Liver (tissue), 9 donors: Measurements from ENCODE around the gene FAM13A. TPM values are rescaled to one million over a fixed set of nuclear protein-coding genes. Genes with fewer than 3 reads are reported as not detected.

Experiments used
- DNase-seq: peaks from one replicate; pipeline ENCODE4 v3.0.0-alpha.2; 2017; ENCODE audit warnings: low spot score
- H3K27ac ChIP-seq, 2 donors: one replicate each; pipeline ENCODE4 v1.7.0; 2013; ENCODE audit warnings: inconsistent platforms in 2 of 2, low read length in 2 of 2, control low read depth in 1 of 2, low read depth in 1 of 2, mild to moderate bottlenecking in 1 of 2
- H3K27me3 ChIP-seq, 4 donors: one replicate each; pipeline versions ENCODE4 v1.6.1 to v1.7.0; 2013; ENCODE audit warnings: low read length in 3 of 4, inconsistent platforms in 1 of 4, mild to moderate bottlenecking in 1 of 4, moderate library complexity in 1 of 4; ENCODE audit not compliant: control insufficient read depth in 4 of 4, insufficient read depth in 4 of 4
- H3K36me3 ChIP-seq, 4 donors: one replicate each; pipeline versions ENCODE4 v1.6.1 to v1.7.0; 2013; ENCODE audit warnings: low read length in 3 of 4, mild to moderate bottlenecking in 3 of 4, low read depth in 1 of 4, moderate library complexity in 1 of 4; ENCODE audit not compliant: control insufficient read depth in 4 of 4, insufficient read depth in 3 of 4
- H3K4me1 ChIP-seq, 4 donors: one replicate each; pipeline versions ENCODE4 v1.6.1 to v1.7.0; 2013; ENCODE audit warnings: low read length in 3 of 4, mild to moderate bottlenecking in 3 of 4, moderate library complexity in 1 of 4; ENCODE audit not compliant: control insufficient read depth in 4 of 4, insufficient read depth in 4 of 4
- H3K4me3 ChIP-seq, 3 donors: one replicate each; pipeline versions ENCODE4 v1.6.1 to v1.7.0; 2013; ENCODE audit warnings: low read length in 3 of 3, control low read depth in 1 of 3, low read depth in 1 of 3, mild to moderate bottlenecking in 1 of 3
- H3K9ac ChIP-seq, 2 donors: one replicate each; pipeline ENCODE4 v1.7.0; 2013; ENCODE audit warnings: low read length in 2 of 2, mild to moderate bottlenecking in 2 of 2, moderate library complexity in 2 of 2, control low read depth in 1 of 2, low read depth in 1 of 2
- H3K9me3 ChIP-seq, 4 donors: one replicate each; pipeline versions ENCODE4 v1.6.1 to v1.7.0; 2013; ENCODE audit warnings: low read length in 3 of 4; ENCODE audit not compliant: control insufficient read depth in 4 of 4
- EGR1 ChIP-seq, 2 donors: IDR thresholded peaks; 2 replicates each; pipeline ENCODE4 v1.6.1; 2016 to 2018; ENCODE audit warnings: antibody characterized with exemption in 2 of 2, low read depth in 2 of 2
- FOXA1 ChIP-seq: IDR thresholded peaks from 2 replicates; pipeline ENCODE4 v1.6.1; 2016; ENCODE audit warnings: antibody characterized with exemption
- FOXA2 ChIP-seq: IDR thresholded peaks from 2 replicates; pipeline ENCODE4 v1.6.1; 2016; ENCODE audit warnings: antibody characterized with exemption
- GABPA ChIP-seq, 2 donors: IDR thresholded peaks in 1 of 2; conservative IDR thresholded peaks in 1 of 2; 2 replicates each; pipeline ENCODE4 v1.6.1; 2016; ENCODE audit warnings: antibody characterized with exemption in 2 of 2, mild to moderate bottlenecking in 1 of 2, moderate library complexity in 1 of 2
- HNF4A ChIP-seq, 2 donors: conservative IDR thresholded peaks; 2 replicates each; pipeline ENCODE4 v1.6.1; 2016; ENCODE audit warnings: antibody characterized with exemption in 2 of 2, mild to moderate bottlenecking in 2 of 2
- HNF4G ChIP-seq: IDR thresholded peaks from 2 replicates; pipeline ENCODE4 v1.6.1; 2016; ENCODE audit warnings: antibody characterized with exemption
- JUND ChIP-seq, 2 donors: IDR thresholded peaks; 2 replicates each; pipeline ENCODE4 v1.6.1; 2016; ENCODE audit warnings: antibody characterized with exemption in 2 of 2
- MAX ChIP-seq: IDR thresholded peaks from 2 replicates; pipeline ENCODE4 v1.6.1; 2016; ENCODE audit warnings: antibody characterized with exemption
- NR2F2 ChIP-seq: IDR thresholded peaks from 2 replicates; pipeline ENCODE4 v1.6.1; 2016; ENCODE audit warnings: antibody characterized with exemption
- RAD21 ChIP-seq, 2 donors: IDR thresholded peaks; 2 replicates each; pipeline ENCODE4 v1.6.1; 2016; ENCODE audit warnings: antibody characterized with exemption in 2 of 2, mild to moderate bottlenecking in 2 of 2
- REST ChIP-seq: IDR thresholded peaks from 2 replicates; pipeline ENCODE4 v1.6.1; 2016; ENCODE audit warnings: antibody characterized with exemption, mild to moderate bottlenecking
- RXRA ChIP-seq, 2 donors: IDR thresholded peaks; 2 replicates each; pipeline ENCODE4 v1.6.1; 2017 to 2018; ENCODE audit warnings: antibody characterized with exemption in 2 of 2, mild to moderate bottlenecking in 1 of 2
- SP1 ChIP-seq: IDR thresholded peaks from 2 replicates; pipeline ENCODE4 v1.6.1; 2018; ENCODE audit warnings: antibody characterized with exemption, mild to moderate bottlenecking
- TAF1 ChIP-seq: conservative IDR thresholded peaks from 2 replicates; pipeline ENCODE4 v1.6.1; 2016; ENCODE audit warnings: antibody characterized with exemption, mild to moderate bottlenecking
- YY1 ChIP-seq: IDR thresholded peaks from 2 replicates; pipeline ENCODE4 v1.6.1; 2016; ENCODE audit warnings: antibody characterized with exemption, mild to moderate bottlenecking
- WGBS: extraction: QIAGEN DNeasy Blood & Tissue Kit; methylation state at CpG from one replicate; pipeline ENCODE4 v1.1.7; 2013; 5-methylcytosine and 5-hydroxymethylcytosine counted together
- polyA plus RNA-seq, 2 donors: library from polyadenylated mRNA; stranded (reverse) in 1 of 2; unstranded in 1 of 2; fragments of 200-250 nt in 1 of 2; fragments of >200 nt in 1 of 2; fragmentation: Nextera tagmentation in 1 of 2; extraction: Ambion mirVana in 1 of 2; gene quantifications; one replicate each; pipeline versions ENCODE4 v1.2.1 to v1.2.3, GENCODE V29; 2013 to 2015
- total RNA-seq, 2 donors: library from RNA; depleted of rRNA; stranded (reverse); fragments of >200 nt; gene quantifications; one replicate each; pipeline ENCODE4 v1.2.3, GENCODE V29; 2014
- TF ChIP-seq, protein P1 (sequence below): IDR thresholded peaks from 2 replicates; pipeline ENCODE4 v1.6.1; 2016; ENCODE audit warnings: antibody characterized with exemption
- TF ChIP-seq, protein P2 (sequence below): IDR thresholded peaks from 2 replicates; pipeline ENCODE4 v1.6.1; 2016; ENCODE audit warnings: antibody characterized with exemption
- TF ChIP-seq, protein P3 (sequence below): fragments of 150-350 bp; IDR thresholded peaks from 2 replicates; pipeline ENCODE4 v1.5.1; 2017; ENCODE audit warnings: improper control_type of control experiment, low read depth, low read length; ENCODE audit not compliant: missing input control
- donor health status: healthy.
- donor health status: healthy.
- donor health status: healthy.
- donor health status: healthy.
- donor health status: healthy.

The FAM13A gene
- total and polyA plus RNA-seq, 4 donors = 14.9 to 52.9 (median 27.6) TPM

GRCh38 chr4:89009761-89010369, 47.1 kb downstream of the FAM13A start:
- no peak overlapping the region for H3K4me3 ChIP-seq
- no peak overlapping the region for H3K27ac ChIP-seq
- no peaks in the 10 kb centered on the region for H3K27me3 ChIP-seq
- no peak for TF ChIP-seq GABPA (IDR thresholded peaks at IDR 0.05 in 1 of 2, conservative IDR thresholded peaks at IDR 0.05 in 1 of 2)
- TF ChIP-seq, protein P1, sequence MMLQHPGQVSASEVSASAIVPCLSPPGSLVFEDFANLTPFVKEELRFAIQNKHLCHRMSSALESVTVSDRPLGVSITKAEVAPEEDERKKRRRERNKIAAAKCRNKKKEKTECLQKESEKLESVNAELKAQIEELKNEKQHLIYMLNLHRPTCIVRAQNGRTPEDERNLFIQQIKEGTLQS = no peak
- TF ChIP-seq SP1 = no peak
- no peak for TF ChIP-seq YY1
- peak; percentile 32 for TF ChIP-seq HNF4A (conservative IDR thresholded peaks at IDR 0.05)
- no peak for DNase-seq
- H3K4me1 ChIP-seq = peaks cover 0 to 4% (median 3%) of the 10 kb centered on the region in 4 donors
- no peaks in the 10 kb centered on the region for H3K9me3 ChIP-seq
- 56% methylated on average over 5 of the region's 5 CpGs for WGBS
- H3K36me3 ChIP-seq = no peaks in the 10 kb centered on the region
- H3K9ac ChIP-seq = no peak overlapping the region

DNA sequence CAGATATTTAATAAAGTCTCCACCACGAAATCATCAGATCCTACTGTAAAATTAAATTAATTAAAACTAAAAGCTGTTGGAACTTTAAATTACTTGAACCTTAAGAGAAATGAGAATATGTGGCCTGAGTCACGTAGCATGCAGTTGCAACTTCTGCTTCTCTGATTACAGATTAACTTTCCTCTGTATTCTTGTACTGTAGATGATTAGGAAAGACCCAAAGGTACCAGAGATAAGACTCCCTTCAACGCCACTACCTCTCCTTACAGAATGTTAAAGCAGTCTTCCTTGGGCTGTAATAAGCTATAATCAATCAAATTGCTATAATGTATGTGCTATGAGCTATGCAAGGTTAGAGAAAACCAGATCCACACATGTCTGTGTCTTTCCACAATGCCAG, 47.9 kb downstream of the FAM13A start:
- no peak for DNase-seq
- Histone ChIP-seq H3K9ac (no peak overlapping the region), H3K27me3 (no peaks in the 10 kb centered on the region), H3K36me3 (no peaks in the 10 kb centered on the region), H3K4me1 (peaks cover 0 to 4% (median 3%) of the 10 kb centered on the region in 4 donors), H3K9me3 (no peaks in the 10 kb centered on the region), H3K27ac (no peak overlapping the region), H3K4me3 (no peak overlapping the region)
- no peak for TF ChIP-seq HNF4G
- TF ChIP-seq JUND (IDR thresholded peaks at IDR 0.05) = peak in 1 of 2 donors; percentile 21
- TF ChIP-seq MAX = no peak
- no peak for TF ChIP-seq GABPA (IDR thresholded peaks at IDR 0.05 in 1 of 2, conservative IDR thresholded peaks at IDR 0.05 in 1 of 2)
- no peak for TF ChIP-seq YY1
- TF ChIP-seq, protein P2, sequence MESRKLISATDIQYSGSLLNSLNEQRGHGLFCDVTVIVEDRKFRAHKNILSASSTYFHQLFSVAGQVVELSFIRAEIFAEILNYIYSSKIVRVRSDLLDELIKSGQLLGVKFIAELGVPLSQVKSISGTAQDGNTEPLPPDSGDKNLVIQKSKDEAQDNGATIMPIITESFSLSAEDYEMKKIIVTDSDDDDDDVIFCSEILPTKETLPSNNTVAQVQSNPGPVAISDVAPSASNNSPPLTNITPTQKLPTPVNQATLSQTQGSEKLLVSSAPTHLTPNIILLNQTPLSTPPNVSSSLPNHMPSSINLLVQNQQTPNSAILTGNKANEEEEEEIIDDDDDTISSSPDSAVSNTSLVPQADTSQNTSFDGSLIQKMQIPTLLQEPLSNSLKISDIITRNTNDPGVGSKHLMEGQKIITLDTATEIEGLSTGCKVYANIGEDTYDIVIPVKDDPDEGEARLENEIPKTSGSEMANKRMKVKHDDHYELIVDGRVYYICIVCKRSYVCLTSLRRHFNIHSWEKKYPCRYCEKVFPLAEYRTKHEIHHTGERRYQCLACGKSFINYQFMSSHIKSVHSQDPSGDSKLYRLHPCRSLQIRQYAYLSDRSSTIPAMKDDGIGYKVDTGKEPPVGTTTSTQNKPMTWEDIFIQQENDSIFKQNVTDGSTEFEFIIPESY = no peak
- no peak for TF ChIP-seq FOXA1
- TF ChIP-seq, protein P3, sequence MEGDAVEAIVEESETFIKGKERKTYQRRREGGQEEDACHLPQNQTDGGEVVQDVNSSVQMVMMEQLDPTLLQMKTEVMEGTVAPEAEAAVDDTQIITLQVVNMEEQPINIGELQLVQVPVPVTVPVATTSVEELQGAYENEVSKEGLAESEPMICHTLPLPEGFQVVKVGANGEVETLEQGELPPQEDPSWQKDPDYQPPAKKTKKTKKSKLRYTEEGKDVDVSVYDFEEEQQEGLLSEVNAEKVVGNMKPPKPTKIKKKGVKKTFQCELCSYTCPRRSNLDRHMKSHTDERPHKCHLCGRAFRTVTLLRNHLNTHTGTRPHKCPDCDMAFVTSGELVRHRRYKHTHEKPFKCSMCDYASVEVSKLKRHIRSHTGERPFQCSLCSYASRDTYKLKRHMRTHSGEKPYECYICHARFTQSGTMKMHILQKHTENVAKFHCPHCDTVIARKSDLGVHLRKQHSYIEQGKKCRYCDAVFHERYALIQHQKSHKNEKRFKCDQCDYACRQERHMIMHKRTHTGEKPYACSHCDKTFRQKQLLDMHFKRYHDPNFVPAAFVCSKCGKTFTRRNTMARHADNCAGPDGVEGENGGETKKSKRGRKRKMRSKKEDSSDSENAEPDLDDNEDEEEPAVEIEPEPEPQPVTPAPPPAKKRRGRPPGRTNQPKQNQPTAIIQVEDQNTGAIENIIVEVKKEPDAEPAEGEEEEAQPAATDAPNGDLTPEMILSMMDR = no peak
- no peak for TF ChIP-seq EGR1 (IDR thresholded peaks at IDR 0.05; ENCODE audit: low read depth in 2 of 2)
- TF ChIP-seq FOXA2 = no peak
- no peak for TF ChIP-seq TAF1
- TF ChIP-seq REST = no peak
- no peak for TF ChIP-seq SP1
- TF ChIP-seq RXRA (IDR thresholded peaks at IDR 0.05) = peak in 1 of 2 donors; percentile 45
- no peak for TF ChIP-seq RAD21 (IDR thresholded peaks at IDR 0.05)
- TF ChIP-seq HNF4A (conservative IDR thresholded peaks at IDR 0.05) = peak; percentile 45 to 59
- no peak for TF ChIP-seq NR2F2
- TF ChIP-seq, protein P1 = no peak
- 40% methylated on average over 3 of the region's 3 CpGs for WGBS
